GM23248 (cell line): ENCODE data around the gene TRPV2.

Experiments used
- EZH2 ChIP-seq: fragments of 200-600 bp; sonication (generic); IDR thresholded peaks from 2 replicates; pipeline ENCODE4 v1.6.1; 2018; ENCODE audit warnings: antibody characterized with exemption, mild to moderate bottlenecking; ENCODE audit not compliant: insufficient read depth, poor library complexity, severe bottlenecking
- EZH2phosphoT487 ChIP-seq: fragments of 200-600 bp; sonication (generic); IDR thresholded peaks from 2 replicates; pipeline ENCODE4 v1.6.1; 2018; ENCODE audit warnings: antibody characterized with exemption, moderate library complexity, mild to moderate bottlenecking, low read depth; ENCODE audit not compliant: insufficient read depth

DNA sequence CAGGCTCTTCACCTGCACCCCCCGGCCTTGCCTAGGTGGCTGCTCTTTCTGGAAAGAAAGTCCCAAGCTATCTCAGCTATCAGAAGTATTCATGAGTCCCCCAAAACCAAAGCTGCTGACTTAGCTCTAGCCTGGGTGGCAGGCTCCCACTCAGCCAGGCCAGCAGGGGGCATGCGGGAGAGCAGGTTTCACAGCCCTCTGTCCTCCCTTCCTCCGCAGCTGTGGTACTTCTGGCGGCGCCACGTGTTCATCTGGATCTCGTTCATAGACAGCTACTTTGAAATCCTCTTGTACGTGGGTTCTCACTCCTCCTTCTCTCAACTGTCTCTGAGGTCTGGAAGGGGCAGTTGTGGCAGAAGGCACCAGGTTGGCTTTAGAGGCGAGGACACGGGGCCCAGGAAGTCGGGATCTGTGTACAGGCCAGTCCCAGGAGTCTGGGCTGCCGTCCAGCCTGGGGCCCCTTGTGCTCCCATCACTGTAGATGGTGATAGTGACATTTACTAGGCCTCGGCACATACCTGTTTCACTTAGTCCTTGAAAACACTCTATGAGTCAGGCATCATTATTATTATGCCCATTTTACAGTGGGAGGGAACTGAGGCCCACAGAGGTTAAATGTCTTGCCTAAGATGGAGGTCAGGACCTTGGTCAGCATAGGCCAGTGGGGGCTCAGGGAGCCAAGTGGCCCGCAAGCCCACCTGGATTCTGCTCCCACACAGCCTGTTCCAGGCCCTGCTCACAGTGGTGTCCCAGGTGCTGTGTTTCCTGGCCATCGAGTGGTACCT, 12.9 kb downstream of the TRPV2 start:
- TF ChIP-seq EZH2 (no peak), EZH2phosphoT487 (no peak)
